OCI-LY7 (cell line): ENCODE data around the gene DNAH17.

Source experiments
- CTCF ChIP-seq: fragments of 200-600 bp; sonication (generic); conservative IDR thresholded peaks from 2 replicates; pipeline ENCODE4 v1.5.1; 2014; ENCODE audit warnings: mild to moderate bottlenecking, antibody characterized with exemption, low read length, moderate library complexity, mixed read lengths
- EZH2phosphoT487 ChIP-seq: fragments of 200-600 bp; sonication (generic); IDR thresholded peaks from 2 replicates; pipeline ENCODE4 v1.6.1; 2018; ENCODE audit warnings: low read depth, borderline replicate concordance, mild to moderate bottlenecking, mixed run types, antibody characterized with exemption, low read length, moderate library complexity, mixed read lengths

GRCh38 chr17:78493853-78494695 is 83.1 kb downstream of the DNAH17 start:
- TF ChIP-seq CTCF, result no peak
- no peak for TF ChIP-seq EZH2phosphoT487
